Naive thymus-derived CD4-positive, alpha-beta T cell (primary cell): ENCODE data around the gene FURIN. TPM values are rescaled to one million over a fixed set of nuclear protein-coding genes. Genes with fewer than 3 reads are reported as not detected.

Source experiments
- ATAC-seq: fragments of 150-1000 bp; cut with Tn5 transposase; 2 replicates; pipeline ENCODE4 v1.10.0; 2021; ENCODE audit warnings: mild to moderate bottlenecking, moderate library complexity
- CTCF ChIA-PET: fragments of 350-600 bp; sonication (Branson Sonifier 250); formaldehyde crosslinking; loops from one replicate; lab custom pipeline; 2021; ENCODE audit warnings: antibody characterized with exemption; lab: Charles Lee
- POLR2A ChIA-PET: fragments of 350-600 bp; sonication (Branson Sonifier 250); formaldehyde crosslinking; loops from one replicate; lab custom pipeline; 2021; ENCODE audit warnings: antibody characterized with exemption, inconsistent platforms; lab: Charles Lee
- DNase-seq, 9 donors: peaks; one replicate each; pipeline versions ENCODE4 v3.0.0 to v3.0.0-alpha.2; 2020 to 2022; ENCODE audit warnings: mixed read lengths in 1 of 9
- H3K27ac ChIP-seq: one replicate; pipeline ENCODE4 v1.7.0; 2013; ENCODE audit warnings: mild to moderate bottlenecking, low read depth, low read length, moderate library complexity
- H3K27me3 ChIP-seq, 2 donors: one replicate each; pipeline ENCODE4 v1.7.0; 2013; ENCODE audit warnings: low read length in 2 of 2, mild to moderate bottlenecking in 2 of 2, moderate library complexity in 2 of 2; ENCODE audit not compliant: control insufficient read depth in 2 of 2, insufficient read depth in 2 of 2
- H3K36me3 ChIP-seq, 3 experiments: 1 replicate in 2 of 3; 2 replicates in 1 of 3; pipeline ENCODE4 v1.7.0; 2013; ENCODE audit warnings: low read length in 3 of 3, mild to moderate bottlenecking in 3 of 3, moderate library complexity in 1 of 3; ENCODE audit not compliant: insufficient read depth in 3 of 3, control insufficient read depth in 2 of 3
- H3K4me1 ChIP-seq, 2 donors: one replicate each; pipeline ENCODE4 v1.7.0; 2013; ENCODE audit warnings: low read length in 2 of 2, mild to moderate bottlenecking in 2 of 2, moderate library complexity in 1 of 2; ENCODE audit not compliant: control insufficient read depth in 2 of 2, insufficient read depth in 2 of 2
- H3K4me3 ChIP-seq: 2 replicates; pipeline ENCODE4 v1.7.0; 2013; ENCODE audit warnings: mild to moderate bottlenecking, low read length
- H3K9me3 ChIP-seq, 3 experiments: 1 replicate in 2 of 3; 2 replicates in 1 of 3; pipeline ENCODE4 v1.7.0; 2013; ENCODE audit warnings: low read length in 3 of 3; ENCODE audit not compliant: control insufficient read depth in 2 of 3
- H3K27ac Mint-ChIP-seq, 9 donors: one replicate each; pipeline ENCODE4 v1.8.0; 2020 to 2022; ENCODE audit warnings: mixed read lengths in 9 of 9, mild to moderate bottlenecking in 8 of 9, moderate library complexity in 5 of 9, inconsistent platforms in 2 of 9
- H3K27me3 Mint-ChIP-seq, 5 donors: one replicate each; pipeline ENCODE4 v1.8.0; 2021 to 2022; ENCODE audit warnings: mixed read lengths in 5 of 5, mild to moderate bottlenecking in 1 of 5
- H3K36me3 Mint-ChIP-seq, 5 donors: one replicate each; pipeline ENCODE4 v1.8.0; 2020 to 2022; ENCODE audit warnings: mixed read lengths in 5 of 5, mild to moderate bottlenecking in 3 of 5, inconsistent platforms in 1 of 5
- H3K4me1 Mint-ChIP-seq, 7 donors: one replicate each; pipeline ENCODE4 v1.8.0; 2020 to 2022; ENCODE audit warnings: mixed read lengths in 7 of 7, mild to moderate bottlenecking in 3 of 7, inconsistent platforms in 1 of 7
- H3K4me3 Mint-ChIP-seq, 10 donors: one replicate each; pipeline ENCODE4 v1.8.0; 2020 to 2022; ENCODE audit warnings: mild to moderate bottlenecking in 10 of 10, mixed read lengths in 10 of 10, moderate library complexity in 6 of 10, inconsistent platforms in 2 of 10
- H3K9me3 Mint-ChIP-seq, 11 donors: one replicate each; pipeline ENCODE4 v1.8.0; 2020 to 2022; ENCODE audit warnings: mixed read lengths in 11 of 11, mild to moderate bottlenecking in 4 of 11, inconsistent platforms in 1 of 11, moderate library complexity in 1 of 11
- intact Hi-C, 2 donors: fragments of 100-400 bp; cut with micrococcal nuclease; formaldehyde crosslinking; loops; one replicate each; pipeline ENCODE4 v1.15.1; 2023
- polyA plus RNA-seq, 2 donors: library from polyadenylated mRNA; unstranded; fragments of 300-500 nt; fragmentation: Illumina TruSeq; gene quantifications; one replicate each; pipeline ENCODE4 v1.2.3, GENCODE V29; 2021
- total RNA-seq, 6 experiments: library from RNA in 5 of 6; stranded (reverse) in 5 of 6; gene quantifications; 1 replicate in 5 of 6; 2 replicates in 1 of 6; pipeline ENCODE4 v1.2.3 and lab custom pipeline; 2021 to 2026

The FURIN gene
- total and polyA plus RNA-seq, 7 experiments from 2014 or later, result 2.0 to 516 (median 35.0) TPM

DNA sequence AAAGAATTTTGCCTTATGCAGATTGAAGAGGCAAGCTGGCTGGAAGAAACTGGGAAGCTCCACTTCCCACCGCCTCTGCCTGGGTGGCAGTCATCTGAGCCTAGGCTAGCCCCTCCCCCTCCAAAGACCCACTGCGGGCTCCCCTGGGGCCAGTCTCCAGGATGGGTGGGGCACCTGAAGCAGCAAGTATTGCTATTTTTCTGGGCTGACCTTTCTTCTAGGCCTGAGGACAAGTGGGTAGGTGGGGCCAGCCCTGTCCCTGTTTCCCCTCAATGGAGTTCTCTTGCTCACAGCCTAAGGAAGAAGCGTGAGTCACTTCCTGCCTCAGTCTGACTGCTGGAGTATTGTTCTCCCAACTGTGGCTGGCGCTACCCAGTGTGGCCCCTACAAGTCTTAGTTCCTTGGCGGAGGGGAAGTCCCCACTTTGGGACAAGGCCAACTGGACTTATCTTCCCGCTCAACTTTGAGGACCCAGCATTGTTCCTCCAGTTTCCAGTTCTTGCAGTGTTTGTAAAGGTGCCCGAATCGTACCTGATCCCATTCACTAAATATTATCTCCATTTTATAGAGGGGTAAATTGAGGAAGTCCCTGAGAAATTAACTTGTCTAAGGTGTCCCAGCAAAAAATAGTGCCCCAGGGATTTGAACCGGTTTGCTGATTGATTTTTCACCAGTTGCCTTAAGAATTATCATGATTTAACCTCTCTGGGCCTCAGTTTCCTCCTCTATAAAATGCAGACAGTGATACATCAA lies 1.4 kb downstream of the FURIN start:
- H3K27me3 ChIP-seq, result no peaks in the 10 kb centered on the region
- Mint-ChIP-seq H3K27me3 (no peaks in the 10 kb centered on the region), H3K36me3 (peaks cover 0 to 36% (median 0%) of the 10 kb centered on the region in 5 donors), H3K4me1 (peaks cover 22 to 66% (median 45%) of the 10 kb centered on the region in 7 donors), H3K4me3 (peak overlapping the region; percentile 82 to 93 (median 90)), H3K9me3 (no peaks in the 10 kb centered on the region), H3K27ac (peak overlapping the region; percentile 82 to 97 (median 92))
- peaks cover 27% of the 10 kb centered on the region in 2 donors for H3K4me1 ChIP-seq
- ATAC-seq (peak; percentile 73), DNase-seq (peak in 1 of 9 donors; percentile 67)
- no peaks in the 10 kb centered on the region for H3K9me3 ChIP-seq
- POLR2A ChIA-PET, result interaction anchor here (0.8 to 2.2 kb wide), 7 partner anchors 16 to 153 kb away, joined by 3 to 10 read pairs (median 5); partner anchors contain the start of gene BLM
- peak overlapping the region; percentile 53 for H3K4me3 ChIP-seq
- peak overlapping the region; percentile 73 for H3K27ac ChIP-seq
- H3K36me3 ChIP-seq, result no peaks in the 10 kb centered on the region
- CTCF ChIA-PET, result interaction anchor here (1.0 kb wide), 1 partner anchor 59 kb away, joined by 4 read pairs; no protein-coding TSS in a partner anchor
- intact Hi-C loops, result loop anchor here (1.0 to 5.0 kb wide), 9 partner anchors 13 to 222 kb away; partner anchors contain the start of gene BLM (in 2 of the 2)

DNA sequence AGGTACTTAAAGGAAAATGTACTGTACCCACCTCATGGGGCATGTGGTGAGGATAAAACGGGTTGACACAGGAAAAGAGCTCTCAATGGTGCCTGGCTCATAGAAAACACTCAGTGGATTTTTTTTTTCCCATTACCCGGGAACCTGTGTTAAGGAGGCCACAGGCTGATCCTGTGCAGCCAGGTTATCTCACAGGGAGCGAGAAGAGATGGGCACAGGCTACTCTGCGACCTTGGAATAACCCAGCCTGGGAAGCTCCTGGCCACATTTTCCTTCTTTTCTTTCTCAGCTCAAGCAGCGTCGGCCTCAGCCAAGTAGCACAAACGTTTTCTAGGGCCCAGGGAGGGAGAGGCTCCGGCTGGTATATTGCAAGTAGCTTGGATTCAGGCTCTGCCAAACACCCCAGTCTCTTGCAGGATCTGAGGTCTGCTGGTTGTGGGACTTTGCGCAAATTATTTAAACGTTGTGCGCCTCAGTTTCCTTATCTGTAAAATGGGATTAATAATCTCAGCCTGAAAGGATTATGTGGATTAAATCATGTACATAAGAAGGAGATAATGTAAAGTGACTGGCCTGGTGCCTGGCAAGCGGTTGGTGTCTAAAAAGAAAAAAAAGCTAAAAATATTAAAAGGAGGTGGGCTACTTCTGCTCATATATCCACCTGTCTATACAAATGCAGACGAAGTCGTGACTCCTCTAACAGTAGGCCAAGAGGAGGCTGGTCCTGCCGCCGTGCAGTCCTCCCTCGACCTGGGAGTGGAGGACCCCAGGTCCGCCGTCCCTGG lies 2.2 kb downstream of the FURIN start:
- peaks cover 22 to 72% (median 45%) of the 10 kb centered on the region in 7 donors for H3K4me1 Mint-ChIP-seq
- Histone ChIP-seq H3K4me1 (peaks cover 27% of the 10 kb centered on the region in 2 donors), H3K27ac (peak overlapping the region; percentile 73), H3K27me3 (no peaks in the 10 kb centered on the region), H3K4me3 (peak overlapping the region; percentile 53), H3K36me3 (peaks cover 0 to under 1% (median 0%) of the 10 kb centered on the region in 3 experiments), H3K9me3 (no peaks in the 10 kb centered on the region)
- peak overlapping the region; percentile 82 to 97 (median 92) for H3K27ac Mint-ChIP-seq
- peaks cover 0 to 41% (median 0%) of the 10 kb centered on the region in 5 donors for H3K36me3 Mint-ChIP-seq
- DNase-seq, result peak in 1 of 9 donors; percentile 30
- peak; percentile 10 for ATAC-seq
- intact Hi-C loops, result loop anchor here (1.0 to 5.0 kb wide), 7 partner anchors 14 to 223 kb away; partner anchors contain the start of genes BLM (in 2 of the 2) and HDDC3 (in 1 of the 2)
- ChIA-PET POLR2A (interaction anchor here (1.0 to 2.2 kb wide), 8 partner anchors 15 to 153 kb away, joined by 3 to 10 read pairs (median 6); partner anchors contain the start of genes BLM, HDDC3 and UNC45A), CTCF (interaction anchor here (1.0 kb wide), 1 partner anchor 59 kb away, joined by 4 read pairs; no protein-coding TSS in a partner anchor)
- no peaks in the 10 kb centered on the region for H3K9me3 Mint-ChIP-seq
- no peaks in the 10 kb centered on the region for H3K27me3 Mint-ChIP-seq
- peak overlapping the region; percentile 82 to 93 (median 90) for H3K4me3 Mint-ChIP-seq

DNA sequence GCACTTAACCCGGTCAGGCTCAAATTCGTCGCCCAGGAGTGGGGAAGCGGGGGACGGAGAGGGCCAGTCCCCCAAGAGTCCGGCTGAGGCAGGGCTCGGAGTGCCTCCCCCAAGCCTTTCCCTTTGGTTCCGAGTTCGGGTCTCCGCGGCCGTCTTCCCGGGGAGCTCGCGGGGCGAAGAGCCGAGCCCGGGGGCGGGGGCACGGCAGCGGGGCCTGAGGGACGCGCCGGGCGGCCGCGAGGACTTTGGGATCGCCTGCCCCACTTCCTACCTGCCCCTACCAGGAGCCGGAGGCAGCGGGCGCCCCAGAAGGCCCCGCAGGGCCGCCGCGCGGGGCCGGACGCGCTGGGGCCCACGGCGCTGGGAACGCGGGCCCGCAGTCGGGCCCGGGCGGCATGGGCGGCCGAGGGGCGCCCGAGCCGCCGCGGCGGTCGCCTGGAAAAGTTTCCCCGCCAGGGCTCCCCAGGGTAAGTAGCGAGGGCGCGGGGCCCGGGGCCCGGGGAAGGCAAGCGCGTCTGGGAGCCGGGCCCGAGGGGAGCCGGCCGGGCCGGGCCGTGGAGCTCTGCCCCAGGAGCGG lies 2.8 kb downstream of the FURIN start:
- peak overlapping the region; percentile 60 for H3K4me3 ChIP-seq
- peaks cover 27% of the 10 kb centered on the region in 2 donors for H3K4me1 ChIP-seq
- peak overlapping the region; percentile 73 for H3K27ac ChIP-seq
- DNase-seq, result peak in 6 of 9 donors; percentile 32 to 65 (median 40)
- Mint-ChIP-seq H3K4me3 (peak overlapping the region; percentile 82 to 93 (median 90)), H3K27me3 (no peaks in the 10 kb centered on the region), H3K36me3 (peaks cover 0 to 45% (median 0%) of the 10 kb centered on the region in 5 donors), H3K9me3 (no peaks in the 10 kb centered on the region), H3K27ac (peak overlapping the region; percentile 82 to 97 (median 92)), H3K4me1 (peaks cover 22 to 71% (median 45%) of the 10 kb centered on the region in 7 donors)
- peak; percentile 43 for ATAC-seq
- peaks cover 0 to 7% (median 0%) of the 10 kb centered on the region in 3 experiments for H3K36me3 ChIP-seq
- no peaks in the 10 kb centered on the region for H3K9me3 ChIP-seq
- intact Hi-C loops, result loop anchor here (1.0 to 5.0 kb wide), 5 partner anchors 14 to 224 kb away; partner anchors contain the start of genes BLM (in 1 of the 2) and HDDC3 (in 1 of the 2)
- CTCF ChIA-PET, result interaction anchor here (1.0 kb wide), 1 partner anchor 34 kb away, joined by 6 read pairs; no protein-coding TSS in a partner anchor
- H3K27me3 ChIP-seq, result no peaks in the 10 kb centered on the region
- POLR2A ChIA-PET, result interaction anchor here (1.0 to 2.2 kb wide), 8 partner anchors 13 to 154 kb away, joined by 3 to 10 read pairs (median 6); partner anchors contain the start of genes BLM, FES, HDDC3 and UNC45A

DNA sequence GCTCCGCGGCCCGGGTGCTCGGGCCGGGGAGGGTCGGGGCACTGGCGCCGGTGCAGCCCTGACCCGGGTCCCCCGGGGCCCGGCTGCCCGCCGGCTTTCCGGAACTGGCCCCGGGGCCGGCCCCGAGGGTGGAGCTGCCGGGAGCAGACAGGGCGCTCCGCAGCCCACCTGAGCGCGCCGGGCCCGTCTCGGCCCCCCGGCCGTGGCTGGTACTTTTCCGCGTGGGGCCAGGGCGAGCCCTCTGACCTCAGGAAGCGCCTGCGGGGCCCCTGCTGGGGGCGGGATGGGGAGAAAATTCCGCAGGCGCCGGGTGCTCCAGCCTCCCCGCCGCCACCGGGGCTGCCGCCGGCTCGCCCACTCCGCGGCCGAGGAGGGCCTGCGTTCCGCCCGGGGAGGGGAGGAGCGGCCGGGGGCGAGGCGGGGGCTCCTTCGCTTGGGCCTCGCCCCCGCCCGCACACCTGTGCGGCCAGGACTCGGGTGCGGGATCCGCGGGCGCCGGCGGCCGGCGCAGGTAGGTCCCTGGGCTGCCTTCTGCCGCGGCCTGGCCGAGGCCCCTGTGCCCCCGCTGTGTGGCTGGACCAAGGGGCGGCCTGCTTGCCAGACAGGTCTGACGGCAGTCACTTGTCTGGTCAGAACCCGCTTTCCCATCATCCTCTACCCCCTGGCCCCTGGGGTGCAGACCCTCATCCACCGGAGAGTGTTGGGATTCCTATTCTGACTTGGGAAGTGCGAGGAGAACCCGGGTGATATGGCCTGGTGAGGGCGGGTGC lies 3.5 kb downstream of the FURIN start:
- Histone ChIP-seq H3K9me3 (no peaks in the 10 kb centered on the region), H3K27me3 (no peaks in the 10 kb centered on the region), H3K4me1 (peaks cover 27% of the 10 kb centered on the region in 2 donors), H3K36me3 (peaks cover 0 to 14% (median 0%) of the 10 kb centered on the region in 3 experiments), H3K4me3 (peak overlapping the region; percentile 60), H3K27ac (peak overlapping the region; percentile 73)
- Mint-ChIP-seq H3K4me3 (peak overlapping the region; percentile 76 to 94 (median 85)), H3K36me3 (peaks cover 0 to 52% (median 0%) of the 10 kb centered on the region in 5 donors), H3K27me3 (no peaks in the 10 kb centered on the region), H3K4me1 (peaks cover 22 to 72% (median 45%) of the 10 kb centered on the region in 7 donors), H3K9me3 (no peaks in the 10 kb centered on the region), H3K27ac (peak overlapping the region; percentile 68 to 93 (median 86))
- ChIA-PET CTCF (interaction anchor here (1.0 kb wide), 1 partner anchor 35 kb away, joined by 6 read pairs; no protein-coding TSS in a partner anchor), POLR2A (interaction anchor here (1.0 to 2.2 kb wide), 7 partner anchors 12 to 155 kb away, joined by 3 to 10 read pairs (median 5); partner anchors contain the start of genes BLM, FES and HDDC3)
- DNase-seq (peak in 1 of 9 donors; percentile 60), ATAC-seq (peak; percentile 13)
- intact Hi-C loops, result loop anchor here (1.0 to 5.0 kb wide), 6 partner anchors 15 to 225 kb away; partner anchors contain the start of genes BLM (in 1 of the 2) and HDDC3 (in 1 of the 2)

DNA sequence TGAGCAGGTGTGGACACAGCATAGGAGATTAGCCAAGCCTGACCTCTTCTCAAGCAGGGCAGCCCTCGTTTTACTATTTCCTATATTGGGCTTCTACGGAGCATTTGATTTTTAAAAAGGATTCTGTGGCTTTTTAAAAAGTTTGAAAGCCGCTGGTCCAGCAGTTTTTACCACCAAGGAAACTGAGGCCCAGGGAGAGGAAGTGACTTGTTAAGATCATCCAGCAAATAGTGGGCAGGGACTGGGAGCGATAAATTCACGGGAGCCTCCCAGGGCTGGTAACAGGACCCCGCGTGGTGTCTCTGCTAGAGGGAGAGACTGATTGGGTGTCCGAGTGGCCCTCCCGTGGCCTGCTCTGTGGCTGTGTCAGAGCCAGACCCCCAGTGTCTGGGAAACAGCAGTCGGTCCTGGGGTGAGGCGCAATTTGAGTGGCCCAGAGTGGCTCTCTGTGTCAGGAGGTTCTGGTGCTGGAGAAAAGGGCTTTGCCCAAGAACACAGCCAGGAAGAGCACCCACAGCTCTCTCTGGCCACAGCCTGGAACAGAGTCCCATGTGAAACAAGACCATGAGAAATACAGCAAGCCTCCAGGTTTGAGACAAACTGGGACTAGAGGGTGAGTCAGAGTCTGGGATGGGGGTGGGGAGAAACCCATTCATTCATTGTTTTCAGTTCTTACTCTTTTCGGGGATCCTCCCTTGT lies 4.2 kb downstream of the FURIN start:
- H3K4me3 ChIP-seq, result peak overlapping the region; percentile 60
- CTCF ChIA-PET, result no interaction called here
- peak overlapping the region; percentile 73 for H3K27ac ChIP-seq
- Mint-ChIP-seq H3K9me3 (no peaks in the 10 kb centered on the region), H3K36me3 (peaks cover 0 to 59% (median 0%) of the 10 kb centered on the region in 5 donors), H3K27ac (peak overlapping the region; percentile 68 to 93 (median 86)), H3K4me3 (peak overlapping the region; percentile 76 to 94 (median 85)), H3K4me1 (peaks cover 22 to 74% (median 45%) of the 10 kb centered on the region in 7 donors), H3K27me3 (no peaks in the 10 kb centered on the region)
- DNase-seq (peak in 1 of 9 donors; percentile 70), ATAC-seq (no peak)
- peaks cover 27% of the 10 kb centered on the region in 2 donors for H3K4me1 ChIP-seq
- no peaks in the 10 kb centered on the region for H3K27me3 ChIP-seq
- POLR2A ChIA-PET, result no interaction called here
- intact Hi-C loops, result loop anchor here (2.0 to 5.0 kb wide), 3 partner anchors 58 to 225 kb away; partner anchors contain the start of gene BLM (in 1 of the 2)
- H3K9me3 ChIP-seq, result no peaks in the 10 kb centered on the region
- H3K36me3 ChIP-seq, result peaks cover 0 to 21% (median 0%) of the 10 kb centered on the region in 3 experiments
